A673 (cell line): ENCODE measurements around the gene SARS1. TPM values are rescaled to one million over a fixed set of nuclear protein-coding genes. Genes with fewer than 3 reads are reported as not detected.

Experiments used
- BruUV-seq: library from RNA; stranded (reverse); fragments of 400-500 nt; replicated peaks from 2 replicates; lab custom pipeline; 2021; lab: Mats Ljungman, UMichigan
- CTCF ChIA-PET: fragments of 300-600 bp; sonication (Branson Sonifier 250); formaldehyde crosslinking; loops from one replicate; lab custom pipeline; 2022; ENCODE audit warnings: antibody characterized with exemption; lab: Charles Lee
- POLR2A ChIA-PET: fragments of 300-600 bp; sonication (Branson Sonifier 250); formaldehyde crosslinking; loops from one replicate; lab custom pipeline; 2022; ENCODE audit warnings: antibody characterized with exemption; ENCODE audit not compliant: low non-redundant PET; lab: Charles Lee
- DNase-seq: peaks from one replicate; pipeline ENCODE4 v3.0.0-alpha.2; 2015; ENCODE audit warnings: low spot score
- H3K27ac ChIP-seq: fragments of 200-600 bp; sonication (generic); 2 replicates; pipeline ENCODE4 v1.5.1; 2016; ENCODE audit warnings: mixed run types, low read depth, mild to moderate bottlenecking, mixed read lengths, antibody characterized with exemption, low read length; ENCODE audit not compliant: poor library complexity, severe bottlenecking
- H3K27me3 ChIP-seq: fragments of 200-600 bp; sonication (generic); replicated peaks from 2 replicates; pipeline ENCODE4 v1.6.1; 2017; ENCODE audit warnings: mixed run types, low read depth, mild to moderate bottlenecking, mixed read lengths, antibody characterized with exemption, low read length; ENCODE audit not compliant: insufficient read depth, poor library complexity
- H3K36me3 ChIP-seq: fragments of 200-600 bp; sonication (generic); 2 replicates; pipeline ENCODE4 v1.6.1; 2016; ENCODE audit warnings: mixed run types, mild to moderate bottlenecking, mixed read lengths, antibody characterized with exemption, low read length; ENCODE audit not compliant: insufficient read depth, poor library complexity, severe bottlenecking
- H3K4me1 ChIP-seq: fragments of 200-600 bp; sonication (generic); 2 replicates; pipeline ENCODE4 v1.6.1; 2017; ENCODE audit warnings: mixed run types, mild to moderate bottlenecking, mixed read lengths, antibody characterized with exemption, low read length; ENCODE audit not compliant: insufficient read depth, poor library complexity, severe bottlenecking
- H3K4me3 ChIP-seq: fragments of 200-600 bp; sonication (generic); 2 replicates; pipeline ENCODE4 v1.5.1; 2016; ENCODE audit warnings: low read depth, mixed run types, mild to moderate bottlenecking, mixed read lengths, low read length; ENCODE audit not compliant: poor library complexity, severe bottlenecking
- H3K9me3 ChIP-seq: fragments of 200-600 bp; sonication (generic); 2 replicates; pipeline ENCODE4 v1.6.1; 2016; ENCODE audit warnings: mixed run types, low read depth, mild to moderate bottlenecking, mixed read lengths, antibody characterized with exemption, low read length; ENCODE audit not compliant: poor library complexity, severe bottlenecking
- EZH2 ChIP-seq: fragments of 200-600 bp; sonication (generic); IDR thresholded peaks from 2 replicates; pipeline ENCODE4 v1.6.1; 2017; ENCODE audit warnings: borderline replicate concordance, low read depth, mild to moderate bottlenecking, mixed read lengths, antibody characterized with exemption, low read length; ENCODE audit not compliant: poor library complexity, severe bottlenecking
- intact Hi-C: fragments of 100-400 bp; cut with micrococcal nuclease; formaldehyde crosslinking; loops from one replicate; pipeline ENCODE4 v1.10.0; 2022; ENCODE audit not compliant: unreplicated experiment
- total RNA-seq: library from RNA; stranded (reverse); gene quantifications from 2 replicates; pipeline ENCODE4 v1.2.3, GENCODE V29; 2021
- TF ChIP-seq, protein P1 (sequence below): fragments of 300-800, 200-600 bp; sonication (generic); conservative IDR thresholded peaks from 2 replicates; pipeline ENCODE4 v1.5.1; 2017; ENCODE audit warnings: low read depth, mild to moderate bottlenecking, antibody characterized with exemption, low read length, moderate library complexity, mixed read lengths

Gene SARS1
- total RNA-seq, 1 experiment from 2014 or later, result 259 TPM

- Histone ChIP-seq H3K9me3 (no peaks in the 10 kb centered on the region), H3K27ac (no peak overlapping the region), H3K36me3 (peaks cover 25% of the 10 kb centered on the region), H3K4me3 (no peak overlapping the region), H3K27me3 (no peaks in the 10 kb centered on the region), H3K4me1 (no peaks in the 10 kb centered on the region)
- CTCF ChIA-PET, result interaction anchor here (0.6 to 0.8 kb wide), 3 partner anchors 46 to 163 kb away, joined by 3 to 9 read pairs (median 3); partner anchors contain the start of gene SORT1
- intact Hi-C loops, result loop anchor here (5.0 kb wide), 2 partner anchors 61 to 269 kb away; no protein-coding TSS in a partner anchor
- BruUV-seq, result no TSS peak
- POLR2A ChIA-PET, result no interaction called here
- TF ChIP-seq, protein P1, sequence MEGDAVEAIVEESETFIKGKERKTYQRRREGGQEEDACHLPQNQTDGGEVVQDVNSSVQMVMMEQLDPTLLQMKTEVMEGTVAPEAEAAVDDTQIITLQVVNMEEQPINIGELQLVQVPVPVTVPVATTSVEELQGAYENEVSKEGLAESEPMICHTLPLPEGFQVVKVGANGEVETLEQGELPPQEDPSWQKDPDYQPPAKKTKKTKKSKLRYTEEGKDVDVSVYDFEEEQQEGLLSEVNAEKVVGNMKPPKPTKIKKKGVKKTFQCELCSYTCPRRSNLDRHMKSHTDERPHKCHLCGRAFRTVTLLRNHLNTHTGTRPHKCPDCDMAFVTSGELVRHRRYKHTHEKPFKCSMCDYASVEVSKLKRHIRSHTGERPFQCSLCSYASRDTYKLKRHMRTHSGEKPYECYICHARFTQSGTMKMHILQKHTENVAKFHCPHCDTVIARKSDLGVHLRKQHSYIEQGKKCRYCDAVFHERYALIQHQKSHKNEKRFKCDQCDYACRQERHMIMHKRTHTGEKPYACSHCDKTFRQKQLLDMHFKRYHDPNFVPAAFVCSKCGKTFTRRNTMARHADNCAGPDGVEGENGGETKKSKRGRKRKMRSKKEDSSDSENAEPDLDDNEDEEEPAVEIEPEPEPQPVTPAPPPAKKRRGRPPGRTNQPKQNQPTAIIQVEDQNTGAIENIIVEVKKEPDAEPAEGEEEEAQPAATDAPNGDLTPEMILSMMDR, result peak; percentile 97
- TF ChIP-seq EZH2, result no peak
- peak; percentile 48 for DNase-seq
Measured at GRCh38 chr1:109263597-109264378, 50.1 kb downstream of the SARS1 start.

GRCh38 chr1:109264379-109264755 is 50.6 kb downstream of the SARS1 start:
- Histone ChIP-seq H3K4me3 (no peak overlapping the region), H3K27ac (no peak overlapping the region), H3K36me3 (peaks cover 24% of the 10 kb centered on the region), H3K9me3 (no peaks in the 10 kb centered on the region), H3K4me1 (no peaks in the 10 kb centered on the region), H3K27me3 (no peaks in the 10 kb centered on the region)
- POLR2A ChIA-PET, result no interaction called here
- DNase-seq, result no peak
- no TSS peak for BruUV-seq
- intact Hi-C loops, result loop anchor here (5.0 kb wide), 2 partner anchors 62 to 268 kb away; no protein-coding TSS in a partner anchor
- no peak for TF ChIP-seq EZH2
- TF ChIP-seq, protein P1, result no peak
- CTCF ChIA-PET, result interaction anchor here (0.6 to 0.8 kb wide), 3 partner anchors 46 to 164 kb away, joined by 3 to 9 read pairs (median 3); partner anchors contain the start of gene SORT1

DNA sequence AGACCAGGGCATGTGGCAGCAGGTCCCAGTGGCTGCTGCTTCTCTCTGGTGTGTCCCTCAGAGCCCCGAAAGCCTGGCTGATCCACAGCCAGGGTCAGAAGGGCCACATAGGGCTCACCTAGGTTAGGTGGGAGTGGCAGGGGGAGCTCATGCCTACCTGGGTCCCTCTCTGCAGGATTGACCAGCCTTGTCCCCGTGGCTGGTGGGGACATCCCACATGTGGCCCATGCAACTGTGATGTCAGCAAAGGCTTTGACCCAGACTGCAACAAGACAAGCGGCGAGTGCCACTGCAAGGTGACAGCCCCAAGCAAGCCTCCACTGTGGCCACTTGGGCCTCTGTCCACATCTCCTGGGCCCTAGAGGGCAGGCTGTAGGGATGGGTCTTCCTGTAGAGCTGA is 51.3 kb downstream of the SARS1 start:
- Histone ChIP-seq H3K27me3 (no peaks in the 10 kb centered on the region), H3K4me3 (no peak overlapping the region), H3K27ac (no peak overlapping the region), H3K9me3 (no peaks in the 10 kb centered on the region), H3K4me1 (no peaks in the 10 kb centered on the region), H3K36me3 (peaks cover 28% of the 10 kb centered on the region)
- POLR2A ChIA-PET, result no interaction called here
- TF ChIP-seq, protein P1, result no peak
- no peak for TF ChIP-seq EZH2
- CTCF ChIA-PET, result interaction anchor here (0.6 kb wide), 1 partner anchor 218 kb away, joined by 3 read pairs; no protein-coding TSS in a partner anchor
- intact Hi-C loops, result no loop called here
- no TSS peak for BruUV-seq
- no peak for DNase-seq
